GM19455 (cell line): Measurements from ENCODE around the gene KIF14.
"Not testable (repeated sequence)": the region's sequence is repeated elsewhere in the genome, so short reads cannot be mapped to it uniquely, and the experiment has no call there.

Experiments
- ATAC-seq: cut with Tn5 transposase; IDR thresholded peaks from one replicate; pipeline ENCODE4 v1.9.1; 2021; ENCODE audit not compliant: unreplicated experiment

The KIF14 gene

GRCh38 chr1:200550367-200550766 lies 70.2 kb downstream of the KIF14 start:
- no peak for ATAC-seq

DNA sequence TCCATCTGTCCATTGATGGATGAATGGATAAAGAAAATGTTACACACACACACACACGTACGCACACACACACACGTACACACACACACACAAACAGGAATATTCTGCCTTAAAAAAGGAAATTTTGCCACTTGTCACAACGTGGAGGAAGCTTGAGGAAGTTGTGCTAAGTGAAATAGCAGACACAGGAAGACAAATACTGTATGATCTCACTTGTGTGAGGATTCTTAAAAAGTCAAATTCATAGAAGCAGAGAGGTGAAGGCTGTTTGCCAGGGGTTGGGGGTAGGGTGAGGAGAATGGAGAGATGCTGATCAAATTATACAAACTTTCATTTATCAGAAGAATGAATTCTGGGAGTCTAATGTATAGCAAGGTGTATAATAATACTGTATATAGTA lies 73.2 kb downstream of the KIF14 start:
- no peak for ATAC-seq

DNA sequence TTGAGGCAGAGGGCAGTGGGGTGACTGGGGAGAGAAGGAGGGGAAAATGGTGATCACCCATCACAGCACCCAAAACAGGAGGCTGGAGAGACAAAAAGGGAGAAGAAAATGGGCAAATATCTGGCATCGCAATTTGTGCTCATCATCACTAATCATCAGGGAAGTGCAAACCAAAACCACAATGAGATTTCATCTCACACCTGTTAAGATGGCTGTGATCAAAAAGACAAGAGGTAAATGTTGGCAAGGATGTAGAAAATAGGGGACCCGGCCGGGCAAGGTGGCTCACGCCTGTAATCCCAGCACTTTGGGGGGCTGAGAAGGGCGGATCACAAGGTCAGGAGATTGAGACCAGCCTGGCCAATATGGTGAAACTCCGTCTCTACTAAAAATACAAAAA lies 74.0 kb downstream of the KIF14 start:
- no peak for ATAC-seq

GRCh38 chr1:200542162-200542561 lies 78.4 kb downstream of the KIF14 start:
- no peak for ATAC-seq

DNA sequence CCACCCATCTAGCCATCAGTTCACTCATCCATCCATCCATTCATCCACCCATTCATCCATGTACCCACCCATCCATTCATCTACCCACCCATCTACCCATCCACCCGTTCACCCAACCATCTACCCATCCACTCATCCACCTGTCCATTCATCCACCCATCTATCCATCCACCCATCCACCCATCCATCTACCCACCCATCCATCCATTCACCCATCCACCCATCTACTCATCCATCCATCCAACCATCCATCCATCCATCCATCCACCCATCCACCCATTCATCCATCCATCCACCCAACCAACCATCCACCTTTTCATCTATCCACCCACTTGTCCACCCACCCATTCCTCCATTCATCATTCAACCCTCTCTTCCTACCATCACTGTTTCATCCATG lies 80.3 kb downstream of the KIF14 start:
- ATAC-seq = no peak

- ATAC-seq = no peak
These were observed 82.4 kb downstream of the KIF14 start for GRCh38 chr1:200538179-200538578.

DNA sequence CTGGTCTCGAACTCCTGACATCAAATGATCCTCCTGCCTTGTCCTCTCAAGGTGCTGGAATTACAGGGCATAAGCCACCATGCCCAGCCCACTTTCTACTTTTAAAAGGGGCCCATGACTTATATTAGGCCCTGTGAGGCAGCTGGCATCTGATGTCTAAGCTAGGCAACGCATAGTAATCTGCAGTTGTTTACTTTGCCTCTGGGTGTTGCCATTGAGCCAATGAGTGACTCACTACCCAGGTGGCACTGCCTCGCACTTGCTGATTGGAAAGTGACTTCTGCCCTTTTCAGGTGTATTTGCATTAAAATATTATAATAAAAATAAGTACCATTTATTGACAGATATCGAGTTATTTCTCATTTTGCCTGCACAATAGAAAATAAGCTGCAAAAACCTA lies 84.9 kb downstream of the KIF14 start:
- ATAC-seq = no peak

GRCh38 chr1:200530623-200531261 lies 89.8 kb downstream of the KIF14 start:
- no peak for ATAC-seq

- no peak for ATAC-seq
These were observed 91.5 kb downstream of the KIF14 start for GRCh38 chr1:200528858-200529606.

GRCh38 chr1:200527670-200528069 lies 92.9 kb downstream of the KIF14 start:
- ATAC-seq = no peak

DNA sequence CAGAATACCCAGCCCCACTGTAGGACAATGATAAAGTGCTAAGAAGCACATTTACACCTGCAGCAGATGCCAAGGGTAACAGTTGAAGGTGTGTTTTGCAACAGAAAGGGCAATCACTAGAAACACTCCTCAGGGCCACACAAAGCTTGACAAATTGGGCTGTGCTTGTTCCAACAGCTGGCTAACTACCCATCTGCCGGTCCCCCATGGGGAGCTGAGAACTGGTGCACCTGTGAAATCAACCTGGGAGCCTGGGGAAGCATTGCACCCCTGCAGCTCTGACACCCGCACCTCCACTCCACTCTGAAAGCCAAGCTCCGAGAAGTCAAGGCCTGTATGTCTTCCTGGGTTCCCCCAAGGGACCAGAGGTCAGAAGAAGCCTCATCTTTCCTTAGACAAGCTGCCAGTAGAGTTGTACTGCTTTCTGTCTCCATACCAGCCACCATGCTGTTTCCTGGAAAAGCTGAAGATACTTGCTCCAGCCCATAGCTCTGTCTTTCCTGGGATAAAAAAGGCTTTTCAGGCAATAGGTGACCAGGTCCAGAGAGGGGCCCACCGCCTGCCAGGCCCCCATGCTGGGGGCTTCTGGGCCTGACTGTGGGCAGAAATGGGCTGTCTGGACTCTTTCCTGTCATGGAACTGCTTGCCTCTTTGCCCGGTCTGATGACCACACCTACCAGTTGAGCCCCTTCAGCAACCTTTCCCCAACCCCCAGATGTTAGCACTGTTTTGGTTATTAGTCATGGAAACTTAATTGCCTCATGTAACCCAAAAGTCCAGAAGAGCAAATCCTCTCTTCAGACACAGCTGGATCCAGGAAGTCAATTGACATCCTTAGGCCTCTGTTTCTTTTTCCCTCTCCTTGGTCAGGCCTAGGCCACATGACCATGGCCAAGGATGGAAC lies 93.6 kb downstream of the KIF14 start:
- ATAC-seq = no peak

GRCh38 chr1:200525090-200525987 lies 95.2 kb downstream of the KIF14 start:
- no peak for ATAC-seq

GRCh38 chr1:200524551-200524950 lies 96.0 kb downstream of the KIF14 start:
- ATAC-seq = not testable (repeated sequence)

- ATAC-seq = no peak
These were observed 96.5 kb downstream of the KIF14 start for GRCh38 chr1:200524092-200524491.

GRCh38 chr1:200520735-200521134 lies 99.8 kb downstream of the KIF14 start:
- no peak for ATAC-seq

DNA sequence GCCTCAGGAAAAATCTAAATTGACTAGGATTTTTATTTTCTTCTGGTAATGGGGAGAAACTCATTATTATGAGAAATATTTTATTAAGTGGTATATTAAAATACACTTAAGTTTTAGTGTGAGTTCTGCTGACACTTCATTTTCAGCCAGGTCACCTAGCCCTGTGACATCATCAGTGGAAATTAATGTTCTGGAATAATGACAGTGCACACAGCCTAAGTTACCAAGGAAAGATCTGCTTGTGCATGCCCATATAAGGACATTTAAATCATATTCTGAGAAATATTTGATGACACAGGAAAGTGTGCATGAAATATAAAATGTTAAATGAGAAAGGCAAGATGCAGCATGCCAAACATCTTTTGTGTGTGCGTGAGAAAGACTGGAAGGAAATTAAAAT lies 102.0 kb downstream of the KIF14 start:
- ATAC-seq = no peak

GRCh38 chr1:200512191-200512590 lies 108.4 kb downstream of the KIF14 start:
- no peak for ATAC-seq

DNA sequence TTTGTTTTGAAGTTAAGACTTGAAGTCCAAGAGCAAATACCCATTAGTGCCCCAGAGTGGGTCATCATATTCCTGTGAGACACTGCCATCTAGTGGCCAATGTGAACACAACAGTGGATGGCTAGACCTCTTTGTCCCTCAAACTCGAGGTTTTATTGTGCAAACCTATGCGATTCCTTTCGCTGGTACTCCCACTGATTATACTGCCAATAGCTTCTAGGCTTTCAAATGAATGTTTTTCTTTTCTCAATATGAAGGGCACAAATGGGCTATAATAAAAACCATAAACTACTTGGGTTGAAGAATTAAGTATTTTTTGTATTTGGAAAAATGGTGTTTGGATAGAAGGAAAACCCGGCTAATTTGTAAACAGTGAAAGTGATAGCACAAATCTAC lies 110.3 kb downstream of the KIF14 start:
- peak; percentile 98 for ATAC-seq

- ATAC-seq = no peak
These were observed 114.1 kb downstream of the KIF14 start for GRCh38 chr1:200506471-200506870.

- ATAC-seq = no peak
These were observed 115.3 kb downstream of the KIF14 start for GRCh38 chr1:200505257-200505656.
